GM19372 (cell line): ENCODE results near the gene BATF.

Source experiments
- ATAC-seq: cut with Tn5 transposase; IDR thresholded peaks from one replicate; pipeline ENCODE4 v1.9.1; 2021; ENCODE audit warnings: mild to moderate bottlenecking, low read depth, moderate library complexity; ENCODE audit not compliant: unreplicated experiment

BATF gene

DNA sequence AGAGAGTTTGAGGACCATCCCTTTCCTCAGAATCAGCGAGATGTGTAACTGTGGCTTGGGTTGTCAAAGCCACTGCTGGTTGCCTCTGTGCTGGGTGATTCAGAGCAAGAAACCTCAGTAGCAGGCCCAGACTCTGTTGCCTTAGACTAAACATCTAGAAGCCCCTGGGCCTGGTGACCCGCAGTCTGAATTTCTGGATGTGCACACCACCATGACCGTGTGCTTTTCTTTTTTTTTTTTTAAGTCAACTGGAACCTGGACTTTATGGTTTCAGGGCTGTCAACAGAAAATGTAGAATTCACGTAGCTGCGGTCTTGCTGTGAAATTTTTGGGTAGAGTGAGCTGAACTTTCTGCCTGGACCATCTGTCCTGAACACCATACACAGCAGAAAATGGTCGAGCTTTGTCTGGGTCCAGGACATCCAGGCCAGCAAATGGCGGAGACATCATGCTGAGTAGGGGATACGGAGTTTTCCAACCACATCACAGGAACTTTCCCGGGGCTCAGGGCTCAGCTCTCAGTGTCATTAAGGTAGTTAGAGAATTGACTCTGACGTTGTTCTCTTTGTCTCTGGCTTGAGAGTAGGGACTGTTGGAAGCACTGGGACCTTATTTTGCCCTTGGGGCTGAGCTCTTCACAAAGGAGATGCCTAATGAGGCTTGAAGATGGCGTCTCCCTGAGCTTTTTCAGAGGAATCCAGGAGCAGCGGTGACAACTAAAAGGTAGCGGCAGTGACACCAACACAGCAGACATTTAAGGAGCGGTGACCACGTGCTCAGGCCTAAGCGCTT, 23.0 kb upstream of the BATF start:
- ATAC-seq, result no peak

DNA sequence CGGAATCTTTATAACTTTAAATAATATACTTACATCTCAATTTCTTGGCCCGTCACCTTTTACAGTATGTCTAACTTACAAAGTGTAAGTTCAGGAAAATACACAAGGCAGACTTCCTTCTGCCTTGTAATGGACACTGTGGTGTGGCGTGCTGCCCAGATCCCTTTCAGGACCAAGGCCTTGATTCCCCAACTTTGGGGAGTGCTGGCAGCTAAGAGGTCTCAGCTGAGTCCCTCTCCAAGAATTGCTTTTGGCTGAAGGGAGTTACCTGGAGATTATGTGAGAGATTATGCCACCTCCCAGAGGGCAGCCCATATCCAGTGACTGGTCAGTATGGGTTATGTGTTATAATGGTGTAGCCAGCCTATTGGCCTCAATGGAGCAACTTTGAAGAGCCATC, 21.2 kb upstream of the BATF start:
- no peak for ATAC-seq

DNA sequence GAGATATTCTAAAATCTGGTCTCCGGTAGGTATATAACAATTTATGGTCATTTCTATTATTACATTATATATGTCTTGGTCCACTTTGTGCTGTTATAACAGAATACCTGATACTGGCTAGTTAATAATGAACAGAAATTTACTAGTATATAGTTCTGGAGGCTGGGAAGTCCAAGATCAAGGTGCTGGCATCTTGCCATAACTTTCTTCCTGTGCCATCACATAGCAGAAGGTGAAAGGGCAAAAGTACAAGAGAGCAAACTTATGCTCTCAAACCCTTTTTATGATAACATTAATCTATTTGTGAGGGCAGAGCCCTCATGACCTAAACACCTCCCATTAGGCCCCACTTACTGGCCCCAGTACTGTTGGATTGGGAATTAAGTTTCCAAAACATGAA, 17.9 kb upstream of the BATF start:
- no peak for ATAC-seq

DNA sequence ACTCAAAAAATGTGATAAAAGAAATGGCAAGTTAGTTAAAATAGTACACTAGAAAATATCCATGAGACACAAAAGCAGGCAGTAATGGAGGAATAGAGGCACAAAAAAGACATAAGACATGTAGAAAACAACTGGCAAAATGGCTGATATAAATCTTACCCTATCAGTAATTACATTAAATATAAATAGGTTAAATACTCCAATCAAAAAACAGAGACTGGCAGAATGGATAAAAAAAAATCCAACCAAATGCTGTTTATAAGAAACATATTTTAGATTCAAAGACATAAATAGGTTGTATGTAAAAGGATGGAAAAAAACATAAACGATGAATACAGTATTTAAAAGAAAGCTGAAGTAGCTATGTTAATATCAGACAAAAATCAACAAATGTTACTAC, 15.3 kb upstream of the BATF start:
- no peak for ATAC-seq

DNA sequence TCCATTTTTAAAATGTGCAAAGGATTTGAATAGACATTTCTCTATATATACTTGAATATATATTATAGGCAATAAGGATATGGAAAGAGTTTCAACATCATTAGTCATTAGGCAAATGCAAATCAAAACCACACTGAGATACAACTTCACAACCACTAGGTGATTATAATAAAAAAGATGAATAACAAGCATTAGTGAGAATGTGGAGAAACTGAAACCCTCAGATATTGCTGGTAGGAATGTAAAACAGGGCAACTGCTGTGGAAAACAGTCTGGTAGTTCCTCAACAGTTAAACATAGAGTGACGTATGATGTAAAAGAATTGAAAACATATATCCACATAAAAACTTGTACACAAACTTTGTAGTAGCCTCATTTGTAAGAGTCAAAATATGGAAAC, 11.7 kb upstream of the BATF start:
- ATAC-seq, result no peak

DNA sequence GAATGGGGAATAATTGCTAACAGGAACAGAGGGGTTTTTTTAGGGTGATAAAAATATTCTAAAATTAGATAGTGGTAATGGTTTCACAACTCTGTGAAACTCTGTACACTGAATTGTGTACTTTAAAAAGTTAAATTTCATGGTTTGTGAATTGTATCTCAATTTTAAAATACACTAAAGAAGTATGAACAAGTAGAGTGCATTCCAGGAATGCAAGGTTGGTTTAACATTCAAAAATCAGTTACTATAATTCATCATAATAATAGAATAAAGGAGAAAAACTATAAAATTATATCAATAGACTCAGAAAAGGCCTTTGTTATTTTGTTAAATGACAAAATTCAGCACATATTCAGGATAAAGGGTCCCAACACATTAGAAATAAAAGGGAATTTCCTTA, 11.1 kb upstream of the BATF start:
- ATAC-seq, result no peak

DNA sequence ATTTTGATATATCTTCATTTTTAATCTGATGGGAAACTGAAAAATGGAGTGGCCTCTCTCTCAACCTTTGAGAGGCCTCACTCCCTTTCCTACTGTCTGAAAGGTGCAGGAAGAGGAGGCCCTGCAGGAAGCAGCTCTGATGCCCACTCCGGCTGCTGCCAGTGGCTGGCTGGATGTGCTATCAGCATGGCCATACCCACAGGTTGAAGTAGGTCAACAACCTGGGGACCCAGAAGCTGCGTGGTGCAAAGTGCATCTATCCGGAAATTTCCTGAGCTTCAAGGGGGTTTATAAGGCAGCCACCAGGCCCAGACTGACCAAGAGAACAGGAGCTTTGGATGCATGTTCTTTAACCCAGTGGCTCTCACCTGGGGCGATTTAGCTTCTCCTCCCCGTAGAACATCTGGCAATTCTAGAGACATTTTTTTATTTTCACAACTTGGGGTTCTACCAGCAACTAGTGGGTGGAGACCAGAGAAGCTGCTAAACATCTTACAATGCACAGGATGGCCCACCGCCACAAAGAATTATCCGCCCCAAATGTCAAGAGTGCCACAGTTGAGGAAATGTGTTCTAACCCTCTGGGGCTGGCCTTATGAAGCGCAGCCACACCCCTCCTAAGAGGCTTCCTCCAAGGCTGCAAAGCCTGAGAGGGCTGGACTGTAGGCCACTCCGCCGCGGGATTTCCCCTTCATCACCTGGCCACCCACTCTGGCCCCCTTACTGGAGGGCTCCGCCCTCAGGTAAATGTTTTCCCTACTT, 8.2 kb upstream of the BATF start:
- peak; percentile 58 for ATAC-seq

DNA sequence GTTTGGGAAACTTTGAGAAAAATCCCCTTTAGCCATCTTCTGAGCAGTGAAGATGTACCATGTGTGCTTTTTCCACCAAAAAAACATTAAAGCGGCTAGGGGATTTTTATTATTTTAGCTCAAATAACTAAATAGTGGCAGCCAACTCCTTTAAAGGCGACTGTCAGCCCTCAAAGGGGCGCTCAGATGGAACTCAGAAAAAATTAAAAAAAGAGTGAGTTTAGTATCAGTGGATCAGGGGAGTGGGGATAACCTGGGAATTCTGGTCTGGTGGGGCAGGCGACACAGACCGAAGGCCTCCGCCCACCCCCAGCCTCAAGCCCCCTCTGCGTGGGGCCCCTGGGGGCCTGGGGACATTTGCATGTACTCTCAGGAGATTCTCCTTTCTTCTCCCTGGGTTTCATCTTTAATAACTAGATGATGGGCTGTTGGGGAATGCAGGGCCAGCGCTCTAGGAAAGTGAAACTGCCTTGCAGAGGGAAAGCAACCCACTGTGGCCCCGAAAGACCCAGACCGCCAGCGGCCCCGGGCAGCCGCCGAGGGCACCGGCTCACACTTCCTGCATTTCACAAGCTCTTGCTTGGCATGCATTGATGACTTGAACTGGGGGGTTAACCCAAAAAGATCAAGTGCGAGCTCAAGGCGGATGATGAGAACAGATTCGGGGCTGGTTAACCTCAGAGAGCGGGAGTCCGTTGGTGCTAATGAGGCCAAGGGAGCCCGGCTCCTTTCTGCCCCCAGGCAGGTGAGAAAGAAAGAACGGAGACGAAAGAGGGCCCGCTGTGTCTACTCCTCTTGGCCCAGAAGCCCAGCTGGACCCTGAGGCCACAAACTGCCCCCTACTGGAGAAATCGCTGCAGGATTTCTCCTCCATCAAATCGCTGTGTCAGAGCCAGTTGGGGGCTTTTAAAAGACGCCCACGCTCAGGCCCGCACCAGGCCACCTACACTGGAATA, 7.3 kb upstream of the BATF start:
- ATAC-seq, result peak; percentile 34

DNA sequence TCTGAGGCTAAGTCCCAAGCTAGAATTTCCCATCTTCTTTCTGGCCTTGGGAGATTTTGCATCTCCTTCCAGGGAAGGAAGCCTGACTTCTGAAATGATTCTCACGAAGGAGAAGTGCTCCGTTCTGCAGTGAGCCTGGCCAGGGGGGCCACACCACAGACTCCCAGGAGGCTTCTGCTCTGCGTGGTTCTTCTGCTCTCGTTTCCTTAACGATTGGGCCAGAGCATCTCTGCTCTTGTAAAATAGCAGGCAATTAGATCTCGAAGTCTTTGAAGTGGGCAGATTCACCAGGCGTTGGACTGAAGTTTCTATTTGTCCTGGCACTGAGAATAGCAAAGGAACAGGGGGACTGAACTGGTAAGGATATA, 6.7 kb upstream of the BATF start:
- peak; percentile 38 for ATAC-seq

DNA sequence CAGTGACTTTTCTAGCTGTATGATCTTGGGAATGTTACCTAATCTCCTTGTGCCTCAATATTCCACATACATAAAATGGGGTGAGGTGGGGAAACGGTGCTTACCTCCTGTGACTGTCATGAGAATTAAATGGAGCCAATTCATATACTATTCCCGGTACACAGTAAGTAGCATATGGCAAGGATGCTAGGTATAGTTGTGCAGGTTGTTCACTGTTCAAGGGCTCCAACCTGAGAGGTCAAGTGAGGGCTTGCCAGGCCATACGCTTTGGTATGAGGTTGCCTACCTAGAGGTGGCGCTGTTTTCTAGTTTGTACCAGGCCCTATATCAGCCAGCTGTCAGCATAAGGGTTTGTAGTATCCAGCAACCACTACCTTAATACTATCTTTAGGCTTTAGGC, 3.6 kb upstream of the BATF start:
- no peak for ATAC-seq

DNA sequence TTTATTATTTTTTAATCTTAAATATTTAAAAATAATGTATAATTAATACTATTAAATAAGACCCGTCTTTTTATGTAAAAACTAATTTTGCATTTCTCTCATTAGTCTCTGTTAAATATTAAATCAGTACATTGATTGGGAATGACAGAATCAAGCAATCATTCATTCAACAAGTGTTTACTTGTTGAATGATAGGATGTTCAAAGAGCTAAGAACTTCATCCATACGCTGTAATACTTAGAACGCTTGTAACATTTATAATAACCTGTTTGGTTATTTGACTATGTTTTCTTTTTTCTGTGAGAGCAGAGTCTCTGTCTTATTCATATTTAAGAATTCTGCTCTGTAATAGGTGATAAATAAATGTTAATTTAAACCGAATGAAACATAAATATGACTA, 2.9 kb upstream of the BATF start:
- ATAC-seq, result no peak

DNA sequence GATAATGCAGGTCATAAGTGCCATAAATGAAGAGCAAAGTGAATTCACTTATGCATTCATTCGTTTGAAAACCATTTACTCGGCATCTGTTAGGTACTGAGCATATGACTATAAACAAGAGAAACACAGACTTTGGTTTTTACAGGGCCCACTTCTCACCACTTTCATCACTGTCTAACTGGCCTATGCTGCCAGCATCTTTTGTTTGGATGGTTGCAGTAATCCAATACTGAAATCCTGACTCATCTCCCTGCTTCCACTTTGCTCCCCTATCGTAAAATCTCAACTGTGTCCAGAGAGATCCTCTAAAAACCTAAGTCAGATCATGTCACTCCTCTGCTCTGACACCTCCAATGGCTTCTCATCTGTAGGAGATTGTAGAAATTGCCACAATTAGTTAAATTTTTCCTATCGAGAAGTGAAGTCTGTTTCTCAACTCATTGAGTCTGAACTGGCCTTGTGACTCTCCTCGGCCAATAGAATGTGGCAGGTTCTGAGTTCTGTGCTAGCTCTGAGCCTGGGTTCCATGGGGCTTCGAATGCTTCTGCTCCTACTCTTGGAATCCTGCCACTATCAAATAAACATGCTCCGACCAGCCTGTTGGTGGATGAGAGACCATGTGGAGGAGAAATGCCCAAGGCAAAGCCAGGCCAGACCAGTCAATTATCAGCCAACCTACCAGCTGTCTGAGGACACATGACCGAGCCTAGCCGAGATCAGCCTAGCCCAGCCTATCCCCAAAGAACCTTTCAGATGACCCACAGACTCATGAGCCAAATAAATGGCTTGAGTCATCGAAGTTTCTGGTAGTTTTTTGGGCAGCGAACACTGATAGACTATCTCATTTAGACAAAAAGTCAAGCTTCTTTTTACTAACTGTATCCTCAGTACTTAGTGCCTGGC, 2.2 kb upstream of the BATF start:
- ATAC-seq, result no peak

DNA sequence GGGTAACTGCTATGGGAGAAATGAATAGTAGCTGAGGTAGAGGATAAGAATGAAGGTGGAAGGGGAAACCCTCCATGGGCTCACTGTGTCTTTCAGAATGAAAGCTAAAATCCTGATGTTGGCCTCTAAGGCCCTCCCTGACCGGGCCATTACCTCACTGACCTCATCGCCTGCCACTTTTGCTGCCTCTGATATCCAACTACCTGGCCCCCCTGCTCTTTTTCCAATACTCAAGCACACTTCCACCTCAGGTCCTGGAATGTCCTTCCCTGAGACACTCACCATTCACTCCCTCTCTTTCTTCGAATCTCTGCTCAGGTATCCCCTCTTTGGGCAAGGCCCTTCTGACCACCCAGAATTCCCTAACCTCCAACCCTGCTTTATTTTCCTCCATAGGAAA, 1.4 kb upstream of the BATF start:
- no peak for ATAC-seq

DNA sequence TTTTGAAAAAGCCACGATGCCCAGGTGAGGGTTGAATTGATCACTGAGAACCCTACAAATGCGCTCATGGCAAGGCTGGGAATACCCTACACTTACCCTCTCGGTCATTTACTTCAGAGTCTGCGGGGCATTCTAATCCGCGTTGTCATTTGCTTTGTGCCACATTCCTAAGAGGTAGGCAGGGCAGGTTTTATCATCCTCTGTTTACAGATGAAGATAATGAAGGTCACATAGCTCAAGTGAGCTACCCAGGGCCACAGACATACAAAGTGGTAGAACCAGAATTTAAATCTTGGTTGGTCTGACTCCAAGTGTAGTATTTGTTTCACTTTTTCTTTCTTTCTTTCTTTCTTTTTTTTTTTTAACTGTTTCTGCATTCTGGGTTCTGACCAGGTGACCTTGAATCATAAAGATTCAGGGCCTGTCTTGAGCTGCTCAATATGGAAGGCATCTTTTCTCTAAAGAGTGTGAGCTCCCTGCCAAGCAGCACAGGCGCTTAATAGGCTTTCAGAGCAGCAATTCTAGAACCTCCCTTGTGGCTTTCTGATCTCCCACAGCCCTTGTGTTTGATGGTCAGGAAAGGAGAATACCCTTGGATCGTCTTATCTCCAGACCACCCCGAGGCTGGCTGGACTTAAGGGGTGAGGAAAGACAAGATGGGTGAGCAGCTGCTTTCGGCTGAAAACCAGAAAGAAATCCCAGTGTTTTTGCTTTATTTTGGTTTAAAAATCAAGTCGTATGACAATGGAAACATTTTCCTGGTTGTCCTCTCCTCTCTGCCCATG, 662 bp upstream of the BATF start:
- peak; percentile 12 for ATAC-seq

DNA sequence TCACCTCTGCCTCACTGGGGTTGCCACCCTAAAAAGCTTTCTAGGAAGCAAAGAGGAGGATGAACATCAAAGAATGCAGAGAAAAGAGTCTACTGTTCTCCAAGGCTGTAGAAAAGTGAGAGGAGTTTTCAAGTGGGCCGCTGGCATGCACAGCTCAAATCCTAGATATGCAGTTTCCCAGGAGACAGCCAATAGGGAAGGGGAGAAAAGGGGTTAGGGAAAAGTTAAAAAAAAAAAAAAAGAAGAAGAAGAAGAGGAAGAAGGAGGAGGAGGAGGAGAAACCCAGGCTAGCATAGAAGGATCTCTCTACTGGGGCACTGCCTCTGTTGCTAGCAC, 682 bp downstream of the BATF start:
- ATAC-seq, result no peak

DNA sequence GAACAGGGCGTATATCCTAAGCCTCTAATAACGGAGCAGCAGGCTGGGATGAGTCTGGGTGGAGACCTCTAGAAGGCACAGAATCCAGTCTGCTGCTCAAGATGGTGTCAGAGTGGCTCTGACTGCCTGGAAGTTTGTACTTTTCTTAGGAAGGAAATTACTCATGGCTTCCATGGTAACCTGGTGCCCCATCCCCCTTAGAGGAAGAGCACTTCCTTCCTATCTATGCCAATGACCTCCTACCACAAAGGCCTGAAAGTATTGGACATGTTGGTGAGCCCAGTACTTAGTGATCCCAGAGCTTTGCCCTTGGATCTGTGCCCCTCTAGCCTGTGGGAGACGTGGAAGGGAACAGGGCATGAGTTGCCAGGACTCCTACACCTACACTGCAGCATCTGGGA, 1.5 kb downstream of the BATF start:
- ATAC-seq, result no peak

DNA sequence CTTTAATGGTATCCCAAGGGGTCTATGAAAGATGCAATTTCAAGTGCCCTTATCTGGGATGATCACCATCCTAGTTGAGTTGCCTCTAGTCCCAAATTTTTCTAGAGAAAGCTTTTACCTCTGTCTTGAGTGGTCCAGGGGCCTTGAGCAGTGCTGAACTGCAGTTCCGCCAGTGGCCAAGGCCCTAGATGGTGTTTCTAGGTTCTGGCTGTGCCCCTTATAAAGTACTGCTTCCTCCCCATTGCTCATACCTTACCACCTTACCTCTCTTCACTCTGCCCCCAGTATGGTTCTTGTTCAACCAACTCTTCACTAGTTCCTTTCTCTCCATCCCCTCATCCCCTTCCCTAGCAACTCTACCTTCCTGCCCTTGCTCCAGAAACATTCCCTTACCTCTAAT, 3.7 kb downstream of the BATF start:
- ATAC-seq, result no peak

DNA sequence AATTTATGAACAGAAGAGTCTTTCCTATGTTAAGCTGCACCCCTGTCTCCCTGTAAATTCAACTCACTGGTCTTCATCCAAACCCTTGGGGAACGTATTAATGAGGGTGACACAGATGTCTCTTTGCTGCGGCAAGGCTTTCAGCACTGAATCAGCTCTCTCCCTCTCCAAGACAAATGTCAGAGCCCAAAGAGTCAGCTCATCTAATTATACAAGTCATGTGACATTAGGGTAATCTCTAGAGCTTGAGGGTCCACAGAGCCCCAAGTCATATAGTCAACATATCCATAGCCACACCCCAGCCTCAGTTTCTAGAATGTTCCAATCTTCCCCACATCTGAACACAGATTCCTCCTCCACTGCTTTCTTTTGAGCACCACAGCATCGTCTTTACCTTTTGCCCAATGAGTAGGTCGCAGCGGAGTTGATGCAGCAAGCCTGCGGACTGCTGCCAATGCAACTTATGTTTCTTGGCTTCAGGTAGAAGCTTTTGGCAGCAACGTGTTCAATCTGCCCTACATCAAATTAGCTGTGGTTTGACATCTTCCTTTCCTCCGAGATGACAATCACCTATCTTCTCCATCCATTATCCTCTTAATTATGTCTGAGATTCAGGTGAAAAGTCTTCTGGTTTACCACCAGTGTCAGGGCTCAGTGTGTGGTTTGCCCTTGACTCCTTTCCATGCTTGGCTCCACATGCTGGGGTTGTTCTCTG, 5.3 kb downstream of the BATF start:
- no peak for ATAC-seq

DNA sequence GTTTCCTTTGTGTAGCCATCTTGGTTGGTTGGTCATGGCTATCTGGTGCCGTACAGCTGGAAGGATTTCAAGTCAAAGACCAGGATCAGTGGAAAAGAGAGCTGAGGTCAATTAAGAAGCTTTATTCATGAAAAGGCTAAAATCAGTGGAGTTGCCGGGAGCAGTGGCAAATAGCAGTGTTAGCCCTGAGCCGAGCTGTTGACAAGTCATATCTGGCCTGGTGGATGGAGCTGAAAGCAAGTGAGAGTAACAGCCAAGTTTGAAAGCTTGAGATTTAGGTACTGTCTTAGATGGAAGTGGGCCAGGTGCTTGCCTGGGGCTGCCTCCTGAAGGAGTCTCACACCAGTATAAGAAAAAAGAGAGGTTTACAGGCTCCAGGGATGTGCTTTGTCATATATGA, 9.0 kb downstream of the BATF start:
- ATAC-seq, result no peak
